Loucy (cell line): ENCODE measurements around the gene TAX1BP1.

Source experiments
- CTCF ChIP-seq: fragments of 200-600 bp; sonication (generic); conservative IDR thresholded peaks from 2 replicates; pipeline ENCODE4 v1.5.1; 2014; ENCODE audit warnings: mild to moderate bottlenecking, antibody characterized with exemption, low read length
- EZH2phosphoT487 ChIP-seq: fragments of 200-600 bp; IDR thresholded peaks from 2 replicates; pipeline ENCODE4 v1.6.1; 2018; ENCODE audit warnings: antibody characterized with exemption, mild to moderate bottlenecking, moderate library complexity, borderline replicate concordance

GRCh38 chr7:27737616-27738015, 2.3 kb upstream of the TAX1BP1 start:
- TF ChIP-seq CTCF (no peak), EZH2phosphoT487 (no peak)
